Activated T-helper 9 cell treated with anti-CD3 and anti-CD28 coated beads, Interleukin-2, amount 50 U/mL, for 16 hours (primary cell): ENCODE data around the gene DUSP6.

ENCODE experiments used
- DNase-seq: peaks from one replicate; pipeline ENCODE4 v3.0.0-alpha.2; 2020; ENCODE audit warnings: low read depth

The DUSP6 gene

DNA sequence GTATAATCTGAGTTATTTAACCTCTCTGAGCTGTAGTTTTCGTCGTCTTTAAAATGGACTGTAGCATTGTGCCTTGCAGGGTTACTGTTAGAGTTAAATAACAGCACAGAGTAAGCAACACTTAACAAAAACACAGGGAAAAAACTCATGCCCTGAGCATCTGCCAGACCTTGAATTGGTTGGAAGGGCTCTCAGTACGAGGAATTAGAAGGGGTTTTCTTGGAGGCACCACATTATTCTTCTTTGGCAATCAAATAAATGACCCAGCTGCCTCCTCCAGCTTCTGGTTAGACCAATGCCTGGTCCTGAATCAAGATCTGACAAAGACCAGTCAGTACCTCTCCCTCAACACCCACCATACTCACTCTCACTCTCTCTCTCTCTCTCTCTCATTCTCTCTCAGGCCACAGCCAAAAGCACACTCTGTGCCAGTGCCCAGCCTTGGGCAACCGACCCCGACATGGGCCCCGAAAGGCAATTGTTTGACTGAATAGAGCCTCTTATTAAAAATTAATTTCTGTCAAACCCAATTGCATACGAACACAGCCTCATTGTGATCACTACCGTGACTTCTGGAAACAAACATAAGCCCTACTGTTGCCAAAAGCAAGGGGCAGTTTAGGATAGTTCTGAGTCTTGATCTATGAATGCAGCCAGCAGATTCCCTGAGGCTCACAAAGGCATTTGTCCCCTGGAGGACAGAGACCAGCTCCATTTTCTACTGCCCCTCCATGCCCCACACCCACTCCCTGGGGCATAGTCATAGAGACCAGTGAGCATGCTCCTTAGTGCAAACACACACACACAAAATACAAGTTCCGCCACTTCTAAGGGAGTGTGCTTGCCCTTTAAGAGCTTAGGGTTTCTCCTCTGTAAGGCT lies 23.9 kb downstream of the DUSP6 start:
- no peak for DNase-seq

GRCh38 chr12:89327486-89328094 lies 24.7 kb downstream of the DUSP6 start:
- DNase-seq = no peak

DNA sequence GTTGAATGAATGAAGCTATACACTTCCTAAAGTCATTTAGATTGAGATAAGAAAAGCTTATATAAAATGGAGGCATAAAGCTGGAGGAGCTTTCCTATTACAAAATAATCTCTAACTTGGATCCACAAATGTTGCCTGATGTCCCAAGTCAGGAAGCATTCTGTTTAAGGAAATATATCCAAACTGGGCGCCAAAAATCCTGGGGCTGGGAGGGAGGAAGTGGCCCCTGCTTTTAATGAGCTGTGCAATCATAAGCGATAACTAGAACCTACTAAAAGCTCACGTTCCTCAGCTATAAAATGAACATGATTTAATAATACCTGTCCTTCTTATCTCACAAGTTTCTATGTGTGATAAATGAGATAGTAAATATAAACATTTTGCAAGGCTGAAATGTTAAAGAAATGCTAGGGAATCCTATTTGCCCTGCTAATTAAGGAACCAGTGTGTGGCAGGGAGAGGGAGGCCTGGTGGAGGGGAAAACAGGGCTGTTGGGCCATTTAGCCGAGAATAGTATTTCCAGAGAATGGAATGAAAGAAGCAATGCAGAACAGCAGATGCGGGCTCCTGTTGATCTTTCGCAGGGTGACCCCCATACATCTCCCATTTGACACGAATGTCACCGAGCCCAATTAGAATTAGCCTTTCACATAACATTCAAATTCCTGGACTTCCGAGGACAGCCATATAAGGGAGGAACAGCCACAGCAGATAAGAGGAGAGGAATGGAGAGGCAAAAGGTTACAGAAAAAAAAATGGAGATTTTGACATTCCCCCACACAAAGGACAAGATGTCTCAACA lies 25.9 kb downstream of the DUSP6 start:
- DNase-seq = no peak

- no peak for DNase-seq
Measured at GRCh38 chr12:89325495-89325894, 26.8 kb downstream of the DUSP6 start.

DNA sequence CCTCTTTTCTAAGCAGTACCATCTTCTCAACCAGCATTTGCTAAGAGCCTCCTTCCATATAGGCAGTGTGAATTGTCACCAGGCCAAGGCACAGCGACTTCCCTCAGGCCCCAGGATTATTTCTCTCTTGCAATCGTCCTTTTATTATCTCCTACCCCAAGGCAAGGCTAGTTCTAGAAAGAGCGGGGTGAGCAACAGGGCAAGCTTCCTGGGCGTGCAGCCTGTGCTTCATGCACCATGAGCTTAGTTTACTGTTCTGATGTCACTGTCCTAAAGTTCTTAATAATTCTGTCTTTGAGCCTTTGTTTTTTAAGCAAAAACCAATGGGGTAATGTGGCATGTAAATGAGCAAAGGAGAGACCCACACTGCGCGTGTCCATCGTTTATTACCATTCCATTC lies 27.9 kb downstream of the DUSP6 start:
- no peak for DNase-seq

- no peak for DNase-seq
Measured at GRCh38 chr12:89323568-89324218, 28.6 kb downstream of the DUSP6 start.

- no peak for DNase-seq
Measured at GRCh38 chr12:89320735-89321134, 31.6 kb downstream of the DUSP6 start.

GRCh38 chr12:89319606-89320005 lies 32.7 kb downstream of the DUSP6 start:
- no peak for DNase-seq

GRCh38 chr12:89319122-89319521 lies 33.2 kb downstream of the DUSP6 start:
- no peak for DNase-seq

DNA sequence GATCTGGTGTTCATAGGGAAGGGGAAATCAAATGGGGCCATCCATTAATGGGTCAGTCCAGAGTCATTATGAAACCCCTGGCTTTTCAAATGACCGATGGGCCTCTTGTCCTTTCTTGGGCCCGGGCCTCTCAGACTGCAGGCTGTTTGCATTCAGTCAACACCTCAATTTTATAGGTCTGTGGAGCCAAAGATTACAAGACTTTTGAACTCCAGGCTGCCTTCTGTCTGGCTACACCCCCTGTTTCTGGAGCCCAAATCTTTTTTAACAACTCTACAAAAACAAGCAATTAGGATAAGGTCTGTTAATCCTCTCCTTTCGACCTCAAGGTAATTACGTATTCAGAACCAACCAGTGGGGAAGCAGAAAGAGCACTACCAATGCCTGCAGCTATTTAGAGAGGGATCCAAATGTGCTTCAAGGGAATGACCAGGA lies 35.6 kb downstream of the DUSP6 start:
- DNase-seq = no peak

- no peak for DNase-seq
Measured at GRCh38 chr12:89314060-89314761, 38.1 kb downstream of the DUSP6 start.

GRCh38 chr12:89311703-89312293 lies 40.5 kb downstream of the DUSP6 start:
- DNase-seq = no peak

DNA sequence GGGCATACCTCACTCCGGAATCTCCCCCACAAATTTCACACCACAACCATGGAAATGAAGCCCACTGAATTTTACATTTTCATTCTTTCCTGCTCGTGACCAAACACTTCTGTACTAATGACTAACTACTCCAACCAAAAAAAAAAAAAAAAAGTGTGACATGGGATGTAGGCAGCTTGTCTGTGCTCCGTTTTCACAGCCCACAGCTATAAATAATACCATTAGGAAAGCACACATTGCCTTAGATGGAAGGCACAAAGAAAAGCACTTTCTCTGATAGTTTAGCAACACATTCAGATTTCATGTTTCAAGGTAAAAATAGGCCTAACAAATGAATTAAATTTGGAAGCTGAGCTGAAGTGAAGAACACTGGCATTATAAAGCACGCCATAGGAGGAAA lies 42.5 kb downstream of the DUSP6 start:
- DNase-seq = no peak

DNA sequence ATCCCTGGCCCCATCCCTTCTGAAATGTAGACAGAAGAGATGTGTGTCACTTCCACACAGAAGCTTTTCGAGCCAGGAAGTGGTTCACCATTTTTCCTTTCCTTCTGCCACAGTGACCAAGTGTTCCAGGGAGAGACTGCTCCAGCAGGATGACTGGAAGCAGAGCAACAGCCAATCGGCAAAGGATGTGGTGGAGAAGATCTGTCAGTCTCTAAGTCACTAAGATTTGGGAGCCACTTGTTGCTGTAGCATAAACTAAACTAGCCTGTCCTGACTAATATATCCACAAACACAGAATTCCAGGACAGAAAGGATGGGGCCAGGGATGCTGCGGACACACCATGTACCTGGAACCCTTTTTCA lies 42.9 kb downstream of the DUSP6 start:
- DNase-seq = no peak

GRCh38 chr12:89307474-89308253 lies 44.6 kb downstream of the DUSP6 start:
- DNase-seq = no peak

DNA sequence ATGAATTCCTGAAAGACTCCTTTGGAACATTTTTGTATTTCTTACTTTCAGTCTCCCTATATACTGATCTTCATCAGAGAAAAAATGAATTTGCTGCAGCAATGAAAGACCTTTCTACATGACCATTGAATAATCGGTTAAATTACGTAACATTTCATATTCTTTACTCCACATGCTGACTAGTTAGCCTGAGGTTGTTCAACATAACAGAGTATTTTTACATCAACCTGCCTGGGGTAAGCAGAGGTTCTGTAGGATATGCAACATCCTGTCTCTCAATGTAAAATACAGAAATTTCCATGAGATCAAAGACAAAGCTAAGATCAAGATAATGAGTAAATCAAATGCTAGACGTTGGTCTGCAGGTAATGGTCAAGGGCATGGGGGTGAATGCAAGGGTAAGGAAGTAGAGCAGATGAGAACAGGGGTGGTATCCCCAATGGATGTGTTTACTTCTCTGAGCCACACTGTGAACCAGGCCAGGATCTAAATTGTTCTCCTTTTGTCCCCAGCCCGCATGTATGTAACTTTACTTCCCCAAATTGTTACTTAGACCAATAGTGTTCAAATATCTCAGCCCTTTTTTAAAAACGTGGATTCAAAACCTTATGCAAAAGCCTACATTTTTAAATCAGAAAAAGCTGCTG lies 45.4 kb downstream of the DUSP6 start:
- no peak for DNase-seq

- no peak for DNase-seq
Measured at GRCh38 chr12:89305373-89305772, 46.9 kb downstream of the DUSP6 start.

DNA sequence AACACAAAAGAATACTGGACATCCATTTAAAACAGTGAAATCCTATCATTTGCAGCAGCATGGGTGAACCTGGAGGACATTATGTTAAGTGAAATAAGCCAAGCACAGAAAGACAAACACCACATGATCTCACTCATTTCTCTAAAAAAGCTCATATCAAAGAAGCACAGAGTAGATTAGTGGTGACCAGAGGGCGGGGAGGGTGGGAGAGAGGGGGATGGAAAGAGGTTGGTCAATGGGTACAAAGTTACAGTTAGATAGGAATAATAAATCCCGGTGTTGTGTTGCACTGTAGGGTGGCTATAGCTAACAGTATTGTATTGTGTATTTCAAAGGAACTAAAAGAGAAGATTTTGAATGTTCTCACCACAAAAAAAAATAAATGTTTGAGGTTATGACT lies 52.4 kb downstream of the DUSP6 start:
- DNase-seq = no peak

- no peak for DNase-seq
Measured at GRCh38 chr12:89299417-89299816, 52.9 kb downstream of the DUSP6 start.
